ENCODE measurements around the gene GBP2.

GRCh38 chr1:89095737-89096136, 30.2 kb downstream of the GBP2 start:
- TF ChIP-seq ZNF19 (tag by site-specific recombination; IDR thresholded peaks at IDR 0.05; ENCODE audit: low read depth) = no peak
- TF ChIP-seq CTCF (tag by site-specific recombination; IDR thresholded peaks at IDR 0.05) = no peak
- TF ChIP-seq MYNN (tag by site-specific recombination; IDR thresholded peaks at IDR 0.05; ENCODE audit: borderline replicate concordance) = no peak
- TF ChIP-seq MEIS1 (CRISPR knock-in tag; IDR thresholded peaks at IDR 0.05; ENCODE audit: borderline replicate concordance) = no peak
- no peak for TF ChIP-seq ZNF280C (tag by site-specific recombination; IDR thresholded peaks at IDR 0.05)
